A549 (cell line): ENCODE measurements around the gene SLC19A3. TPM values are rescaled to one million over a fixed set of nuclear protein-coding genes. Genes with fewer than 3 reads are reported as not detected.
A peak's percentile ranks its signal among the peaks of the same experiment; 100 is the strongest.

ENCODE experiments used
- ATAC-seq, 2 experiments: fragments of 200-7000 bp in 1 of 2; fragments of >200 bp in 1 of 2; cut with Nextera tagmentation in 1 of 2; cut with Tn5 transposase in 1 of 2; 3 replicates each; pipeline versions ENCODE4 v1.8.0 to v1.9.1; 2018 to 2020; ENCODE audit warnings: mild to moderate bottlenecking in 1 of 2, moderate library complexity in 1 of 2
- CTCF ChIA-PET: fragments of 300-600 bp; sonication (Branson Sonifier 250); formaldehyde crosslinking; extraction: SDS; loops from one replicate; lab custom pipeline; 2021; ENCODE audit warnings: antibody characterized with exemption, inconsistent platforms; lab: Yijun Ruan, JAX
- POLR2A ChIA-PET: fragments of 350-600 bp; formaldehyde crosslinking; extraction: SDS; loops from one replicate; lab custom pipeline; 2021; ENCODE audit warnings: antibody characterized with exemption, inconsistent platforms; lab: Yijun Ruan, JAX
- DNase-seq, 2 experiments: peaks; one replicate each; pipeline versions ENCODE4 v3.0.0 to v3.0.0-alpha.2; 2011 to 2016; ENCODE audit warnings: low read depth in 1 of 2, low spot score in 1 of 2
- FAIRE-seq: peaks from 2 replicates; lab custom pipeline; 2011; peaks lifted over from hg19 to GRCh38; lab: Jason Lieb, UNC
- H3K27ac ChIP-seq, 2 experiments: fragments of >200 bp; sonication (Bioruptor Twin); formaldehyde crosslinking; 3 replicates each; pipeline ENCODE4 v1.5.1; 2016 to 2017
- H3K4me1 ChIP-seq: fragments of >200 bp; sonication (Bioruptor Twin); formaldehyde crosslinking; 3 replicates; pipeline ENCODE4 v1.6.1; 2016
- H3K4me2 ChIP-seq: fragments of >200 bp; sonication (Bioruptor Twin); formaldehyde crosslinking; 3 replicates; pipeline ENCODE4 v1.6.1; 2016
- H3K4me3 ChIP-seq: fragments of >200 bp; sonication (Bioruptor Twin); formaldehyde crosslinking; 3 replicates; pipeline ENCODE4 v1.5.1; 2016
- H3K9me3 ChIP-seq: fragments of >200 bp; sonication (Bioruptor Twin); formaldehyde crosslinking; 3 replicates; pipeline ENCODE4 v1.6.1; 2016
- CBX2 ChIP-seq: fragments of 200-600 bp; sonication (generic); IDR thresholded peaks from 2 replicates; pipeline ENCODE4 v1.6.1; 2016; ENCODE audit warnings: low read depth, mild to moderate bottlenecking, borderline replicate concordance
- CEBPB ChIP-seq, 2 experiments: fragments of >200 bp in 1 of 2; sonication (Bioruptor Twin) in 1 of 2; formaldehyde crosslinking in 1 of 2; IDR thresholded peaks; 2 replicates each; pipeline ENCODE4 v1.6.1; 2012 to 2016
- CHD4 ChIP-seq: fragments of 200-600 bp; sonication (generic); IDR thresholded peaks from 2 replicates; pipeline ENCODE4 v1.6.1; 2016; ENCODE audit warnings: antibody characterized with exemption, mild to moderate bottlenecking, borderline replicate concordance
- EP300 ChIP-seq, 2 experiments: fragments of >200 bp; sonication (Bioruptor Twin); formaldehyde crosslinking; IDR thresholded peaks; 2 replicates in 1 of 2; 3 replicates in 1 of 2; pipeline ENCODE4 v1.6.1; 2016 to 2017
- ESRRA ChIP-seq: fragments of 150-350 bp; IDR thresholded peaks from 2 replicates; pipeline ENCODE4 v1.6.1; 2014; ENCODE audit warnings: mild to moderate bottlenecking, low read length, borderline replicate concordance
- FOSB ChIP-seq: fragments of 250-450 bp; sonication (Bioruptor Pico); IDR thresholded peaks from 2 replicates; pipeline ENCODE4 v1.5.0; 2020; ENCODE audit warnings: mild to moderate bottlenecking, moderate library complexity
- GATA3 ChIP-seq: IDR thresholded peaks from 2 replicates; pipeline ENCODE4 v1.6.1; 2012; ENCODE audit warnings: borderline replicate concordance
- HDAC2 ChIP-seq: fragments of 200-600 bp; sonication (generic); IDR thresholded peaks from 2 replicates; pipeline ENCODE4 v1.6.1; 2016
- HOXB13 ChIP-seq: fragments of 250-450 bp; sonication (Bioruptor Pico); IDR thresholded peaks from 2 replicates; pipeline ENCODE4 v1.5.0; 2020; ENCODE audit warnings: low read depth, mild to moderate bottlenecking, moderate library complexity
- HOXB5 ChIP-seq: fragments of 250-450 bp; sonication (Bioruptor Pico); IDR thresholded peaks from 2 replicates; pipeline ENCODE4 v1.5.0; 2020; ENCODE audit warnings: mild to moderate bottlenecking, moderate library complexity
- KDM1A ChIP-seq: fragments of 200-600 bp; sonication (generic); IDR thresholded peaks from 2 replicates; pipeline ENCODE4 v1.6.1; 2016; ENCODE audit warnings: low read depth, mild to moderate bottlenecking
- KDM5A ChIP-seq: fragments of 200-600 bp; sonication (generic); IDR thresholded peaks from 2 replicates; pipeline ENCODE4 v1.6.1; 2016; ENCODE audit warnings: antibody characterized with exemption, mild to moderate bottlenecking
- MAFK ChIP-seq: fragments of 450-650 bp; IDR thresholded peaks from 2 replicates; pipeline ENCODE4 v1.6.1; 2014; ENCODE audit not compliant: partially characterized antibody
- MAZ ChIP-seq: fragments of 150-350 bp; IDR thresholded peaks from 2 replicates; pipeline ENCODE4 v1.6.1; 2014; ENCODE audit warnings: antibody characterized with exemption, low read depth, low read length, borderline replicate concordance
- MYC ChIP-seq: IDR thresholded peaks from 2 replicates; pipeline ENCODE4 v1.6.1; 2012; ENCODE audit warnings: mild to moderate bottlenecking, inconsistent platforms, low read length, improper control_type of control experiment, borderline replicate concordance
- NFE2L2 ChIP-seq: fragments of 150-350 bp; conservative IDR thresholded peaks from 2 replicates; pipeline ENCODE4 v1.6.1; 2014; ENCODE audit warnings: low read length
- NR3C1 ChIP-seq: fragments of >200 bp; sonication (Bioruptor Twin); formaldehyde crosslinking; IDR thresholded peaks from 3 replicates; pipeline ENCODE4 v1.6.1; 2017
- PHF8 ChIP-seq: fragments of 200-600 bp; sonication (generic); IDR thresholded peaks from 2 replicates; pipeline ENCODE4 v1.6.1; 2016; ENCODE audit warnings: low read depth, mild to moderate bottlenecking, antibody characterized with exemption, moderate library complexity, borderline replicate concordance
- POLR2A ChIP-seq: IDR thresholded peaks from 2 replicates; pipeline ENCODE4 v1.6.1; 2012; ENCODE audit warnings: mild to moderate bottlenecking, low read length
- POLR2AphosphoS2 ChIP-seq: conservative IDR thresholded peaks from 2 replicates; pipeline ENCODE4 v1.6.1; 2012; ENCODE audit warnings: low read length, improper control_type of control experiment, inconsistent platforms
- RAD21 ChIP-seq, 2 experiments: fragments of >200 bp in 1 of 2; sonication (Bioruptor Twin) in 1 of 2; formaldehyde crosslinking in 1 of 2; IDR thresholded peaks in 1 of 2; conservative IDR thresholded peaks in 1 of 2; 2 replicates in 1 of 2; 3 replicates in 1 of 2; pipeline ENCODE4 v1.6.1; 2012 to 2018; ENCODE audit warnings: inconsistent platforms in 1 of 2
- RARB ChIP-seq: fragments of 250-450 bp; sonication (Bioruptor Pico); IDR thresholded peaks from 2 replicates; pipeline ENCODE4 v1.8.0; 2021; ENCODE audit warnings: mild to moderate bottlenecking, moderate library complexity
- RCOR1 ChIP-seq: fragments of 150-350 bp; IDR thresholded peaks from 2 replicates; pipeline ENCODE4 v1.6.1; 2014; ENCODE audit warnings: antibody characterized with exemption, low read length, low read depth
- RFX5 ChIP-seq: fragments of 450-650 bp; IDR thresholded peaks from 2 replicates; pipeline ENCODE4 v1.7.1; 2014; ENCODE audit warnings: antibody characterized with exemption, mild to moderate bottlenecking, moderate library complexity
- SREBF2 ChIP-seq: fragments of 450-650 bp; IDR thresholded peaks from 2 replicates; pipeline ENCODE4 v1.6.1; 2014; ENCODE audit warnings: mild to moderate bottlenecking, moderate library complexity
- ZC3H11A ChIP-seq: fragments of 450-650 bp; IDR thresholded peaks from 2 replicates; pipeline ENCODE4 v1.6.1; 2014; ENCODE audit warnings: antibody characterized with exemption, mild to moderate bottlenecking
- ZNF302 ChIP-seq: fragments of 250-450 bp; sonication (Bioruptor Pico); IDR thresholded peaks from 2 replicates; pipeline ENCODE4 v1.9.0; 2021; ENCODE audit warnings: inconsistent platforms, mild to moderate bottlenecking, moderate library complexity
- WGBS: methylation state at CpG from one replicate; pipeline ENCODE4 v1.1.6; 2017; ENCODE audit errors: missing lambda C conversion rate; 5-methylcytosine and 5-hydroxymethylcytosine counted together
- polyA plus RNA-seq, 4 experiments: library from polyadenylated mRNA; depleted of rRNA in 3 of 4; stranded (reverse); fragments of >200 nt; fragmentation: RNase III in 1 of 4; extraction: RNeasy Plus Mini Kit Qiagen cat#74134 plus additional on column Dnase treatment in 1 of 4; gene quantifications; 2 replicates in 3 of 4; 3 replicates in 1 of 4; pipeline ENCODE4 v1.2.3, GENCODE V29; 2011 to 2017
- TF ChIP-seq, protein P1 (sequence below): IDR thresholded peaks from 2 replicates; pipeline ENCODE4 v1.6.1; 2012
- TF ChIP-seq, protein P2 (sequence below): fragments of >200 bp; sonication (Bioruptor Twin); formaldehyde crosslinking; IDR thresholded peaks from 3 replicates; pipeline ENCODE4 v1.6.1; 2016
- TF ChIP-seq, protein P3 (sequence below): fragments of 450-650 bp; IDR thresholded peaks from 2 replicates; pipeline ENCODE4 v1.6.1; 2014; ENCODE audit warnings: antibody characterized with exemption

Gene SLC19A3
- polyA plus RNA-seq, 2 of the 4 experiments (the other 2 are of a cell fraction), result 2.8 to 7.6 TPM

DNA sequence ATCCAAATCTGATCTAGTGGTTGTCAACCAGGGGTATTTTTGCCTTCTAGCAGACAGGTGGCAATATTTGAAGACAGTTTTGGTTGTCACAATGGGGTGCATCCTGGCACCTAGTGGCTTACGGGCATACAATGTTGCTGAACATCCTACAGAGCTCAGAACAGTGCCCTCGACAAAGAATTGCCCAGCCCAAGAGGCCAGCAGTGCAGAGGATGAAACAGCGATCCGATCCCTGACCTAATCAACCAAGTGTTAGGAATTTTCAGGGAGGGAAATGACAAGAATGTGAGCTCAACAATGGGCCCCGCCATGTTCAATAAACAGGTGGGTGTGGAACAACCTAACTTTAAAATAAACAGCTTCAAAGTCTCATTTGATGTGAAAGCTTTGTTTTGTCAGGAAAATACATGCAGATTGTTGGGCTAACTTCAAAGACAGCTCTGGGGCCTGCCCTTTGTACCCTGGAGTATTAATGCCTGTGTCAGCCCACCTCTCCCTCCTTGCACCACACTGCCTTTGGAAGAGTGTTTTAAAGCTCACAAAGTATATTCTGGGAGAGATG, 73.8 kb downstream of the SLC19A3 start:
- ATAC-seq (peak in 1 of 2 experiments; percentile 56; a peak in 2 of 6 replicates), DNase-seq (peak in 1 of 2 experiments; percentile 39), FAIRE-seq (no peak)
- H3K4me2 ChIP-seq, result no peak overlapping the region
- 72% methylated on average over 5 of the region's 5 CpGs for WGBS
- POLR2A ChIA-PET, result no interaction called here
- 0 out of 3 replicates have a peak, but pooled peaks cover 8% of the 10 kb centered on the region for H3K4me1 ChIP-seq
- CTCF ChIA-PET, result interaction anchor here (0.8 to 1.7 kb wide), 5 partner anchors 10 to 122 kb away, joined by 3 to 8 read pairs (median 3); partner anchors contain the start of gene SCYGR3
- no peak overlapping the region for H3K4me3 ChIP-seq
- H3K27ac ChIP-seq, result peak overlapping the region in 1 of 2 experiments; percentile 49; a peak in 2 of 6 replicates
- H3K9me3 ChIP-seq, result no peaks in the 10 kb centered on the region
- TF ChIP-seq RCOR1 (no peak), RAD21 (conservative IDR thresholded peaks at IDR 0.05 in 1 of 2, IDR thresholded peaks at IDR 0.05 in 1 of 2) (0 out of 5 replicates have a peak, but pooled peaks of 1 of the 2 experiments have one; percentile 4)

DNA sequence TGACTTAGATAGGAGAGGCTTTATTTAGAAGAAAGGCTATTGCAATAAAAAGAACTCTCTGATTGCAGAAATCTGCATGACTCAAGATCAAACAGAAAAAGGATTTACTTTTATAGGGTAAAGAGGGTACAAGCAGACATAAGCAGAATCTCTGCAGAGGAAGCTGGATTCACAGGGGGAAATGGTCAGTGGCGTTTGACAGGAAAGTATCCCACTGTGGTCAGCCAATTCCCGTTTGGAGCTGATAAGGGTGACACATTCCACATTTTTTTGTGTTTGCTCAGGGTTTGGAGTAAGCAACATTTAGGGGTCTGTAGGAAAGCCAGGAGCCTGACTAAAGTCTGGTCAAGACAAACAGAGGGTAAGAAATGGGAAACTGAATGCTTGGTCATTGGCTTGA, 75.2 kb downstream of the SLC19A3 start:
- Histone ChIP-seq H3K27ac (no peak overlapping the region), H3K9me3 (no peaks in the 10 kb centered on the region)
- POLR2A ChIA-PET, result no interaction called here
- no peak for FAIRE-seq
- TF ChIP-seq PHF8 (no peak), POLR2A (no peak), RARB (no peak), HOXB5 (CRISPR knock-in tag) (no peak), ESRRA (no peak), SREBF2 (no peak), MYC (no peak), KDM1A (no peak), MAZ (no peak), POLR2AphosphoS2 (no peak), KDM5A (no peak), MAFK (no peak), CEBPB (IDR thresholded peaks at IDR 0.05) (no peak), RFX5 (no peak)
- TF ChIP-seq, protein P1, sequence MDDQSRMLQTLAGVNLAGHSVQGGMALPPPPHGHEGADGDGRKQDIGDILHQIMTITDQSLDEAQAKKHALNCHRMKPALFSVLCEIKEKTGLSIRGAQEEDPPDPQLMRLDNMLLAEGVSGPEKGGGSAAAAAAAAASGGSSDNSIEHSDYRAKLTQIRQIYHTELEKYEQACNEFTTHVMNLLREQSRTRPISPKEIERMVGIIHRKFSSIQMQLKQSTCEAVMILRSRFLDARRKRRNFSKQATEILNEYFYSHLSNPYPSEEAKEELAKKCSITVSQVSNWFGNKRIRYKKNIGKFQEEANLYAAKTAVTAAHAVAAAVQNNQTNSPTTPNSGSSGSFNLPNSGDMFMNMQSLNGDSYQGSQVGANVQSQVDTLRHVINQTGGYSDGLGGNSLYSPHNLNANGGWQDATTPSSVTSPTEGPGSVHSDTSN, result no peak
- TF ChIP-seq, protein P2, sequence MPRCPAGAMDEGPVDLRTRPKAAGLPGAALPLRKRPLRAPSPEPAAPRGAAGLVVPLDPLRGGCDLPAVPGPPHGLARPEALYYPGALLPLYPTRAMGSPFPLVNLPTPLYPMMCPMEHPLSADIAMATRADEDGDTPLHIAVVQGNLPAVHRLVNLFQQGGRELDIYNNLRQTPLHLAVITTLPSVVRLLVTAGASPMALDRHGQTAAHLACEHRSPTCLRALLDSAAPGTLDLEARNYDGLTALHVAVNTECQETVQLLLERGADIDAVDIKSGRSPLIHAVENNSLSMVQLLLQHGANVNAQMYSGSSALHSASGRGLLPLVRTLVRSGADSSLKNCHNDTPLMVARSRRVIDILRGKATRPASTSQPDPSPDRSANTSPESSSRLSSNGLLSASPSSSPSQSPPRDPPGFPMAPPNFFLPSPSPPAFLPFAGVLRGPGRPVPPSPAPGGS, result no peak
- TF ChIP-seq, protein P3, sequence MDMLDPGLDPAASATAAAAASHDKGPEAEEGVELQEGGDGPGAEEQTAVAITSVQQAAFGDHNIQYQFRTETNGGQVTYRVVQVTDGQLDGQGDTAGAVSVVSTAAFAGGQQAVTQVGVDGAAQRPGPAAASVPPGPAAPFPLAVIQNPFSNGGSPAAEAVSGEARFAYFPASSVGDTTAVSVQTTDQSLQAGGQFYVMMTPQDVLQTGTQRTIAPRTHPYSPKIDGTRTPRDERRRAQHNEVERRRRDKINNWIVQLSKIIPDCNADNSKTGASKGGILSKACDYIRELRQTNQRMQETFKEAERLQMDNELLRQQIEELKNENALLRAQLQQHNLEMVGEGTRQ, result no peak
- TF ChIP-seq, all 56 proteins: peak for 0
- H3K4me2 ChIP-seq, result no peak overlapping the region
- DNase-seq, result no peak
- 0 out of 3 replicates have a peak, but pooled peaks cover 8% of the 10 kb centered on the region for H3K4me1 ChIP-seq
- CTCF ChIA-PET, result no interaction called here
- H3K4me3 ChIP-seq, result no peak overlapping the region
- WGBS, result 57% methylated on average over 2 of the region's 2 CpGs
- no peak for ATAC-seq

DNA sequence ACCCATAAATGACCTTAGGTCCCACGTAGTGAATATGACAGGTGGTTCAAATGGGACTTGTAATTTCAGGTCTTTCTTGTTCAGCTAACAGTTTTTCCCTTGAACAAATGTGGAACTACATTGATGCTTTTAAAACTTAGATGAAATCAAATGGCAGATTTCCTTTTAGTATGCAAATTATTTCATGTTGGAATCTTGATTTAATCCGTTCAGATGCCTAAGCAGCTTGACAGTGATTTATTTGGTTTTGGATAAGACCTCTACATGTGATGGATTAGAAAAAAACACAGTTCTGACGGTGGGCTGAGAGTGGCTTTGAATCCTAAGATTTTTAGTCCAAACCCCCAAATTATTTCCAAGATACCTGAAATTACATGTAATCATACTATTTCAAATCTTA, 83.6 kb downstream of the SLC19A3 start:
- Histone ChIP-seq H3K27ac (no peak overlapping the region), H3K4me3 (no peak overlapping the region), H3K9me3 (no peaks in the 10 kb centered on the region), H3K4me1 (no peaks in the 10 kb centered on the region), H3K4me2 (no peak overlapping the region)
- CTCF ChIA-PET, result interaction anchor here (1.2 to 1.4 kb wide), 2 partner anchors 10 to 25 kb away, joined by 3 read pairs; no protein-coding TSS in a partner anchor
- TF ChIP-seq RFX5 (no peak), HOXB13 (CRISPR knock-in tag) (no peak), ZNF302 (CRISPR knock-in tag) (no peak), GATA3 (no peak), SREBF2 (no peak), CBX2 (no peak), HDAC2 (no peak), NFE2L2 (no peak), FOSB (CRISPR knock-in tag) (no peak), NR3C1 (no peak), MAZ (no peak), EP300 (IDR thresholded peaks at IDR 0.05) (no peak), RCOR1 (no peak), CHD4 (no peak), ZC3H11A (no peak)
- TF ChIP-seq, protein P3, result no peak
- POLR2A ChIA-PET, result no interaction called here
- FAIRE-seq, result no peak
- ATAC-seq, result no peak
- no peak for DNase-seq
- WGBS, result 79% methylated on average over 3 of the region's 3 CpGs
